Measurements from ENCODE around the gene FKBP5.

DNA sequence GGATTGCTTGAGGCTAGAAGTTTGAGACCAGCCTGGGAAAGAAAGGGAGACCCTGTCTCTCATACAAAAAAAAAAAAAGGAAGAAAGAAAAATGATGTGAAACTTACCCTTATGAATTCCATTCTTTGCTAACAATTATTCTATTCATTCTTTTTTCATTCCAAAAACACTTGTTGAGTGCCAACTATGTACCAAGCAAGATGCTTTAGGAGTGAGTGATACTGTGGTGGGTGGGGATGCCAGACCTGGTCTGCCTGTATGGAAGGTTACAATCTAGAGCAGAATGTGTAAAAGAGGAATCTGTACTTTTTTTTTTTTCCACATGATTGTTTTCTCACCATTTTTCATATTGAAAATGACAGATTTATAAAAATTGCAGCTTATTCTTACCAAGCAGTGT is 102.2 kb downstream of the FKBP5 start:
- TF ChIP-seq, protein P1, sequence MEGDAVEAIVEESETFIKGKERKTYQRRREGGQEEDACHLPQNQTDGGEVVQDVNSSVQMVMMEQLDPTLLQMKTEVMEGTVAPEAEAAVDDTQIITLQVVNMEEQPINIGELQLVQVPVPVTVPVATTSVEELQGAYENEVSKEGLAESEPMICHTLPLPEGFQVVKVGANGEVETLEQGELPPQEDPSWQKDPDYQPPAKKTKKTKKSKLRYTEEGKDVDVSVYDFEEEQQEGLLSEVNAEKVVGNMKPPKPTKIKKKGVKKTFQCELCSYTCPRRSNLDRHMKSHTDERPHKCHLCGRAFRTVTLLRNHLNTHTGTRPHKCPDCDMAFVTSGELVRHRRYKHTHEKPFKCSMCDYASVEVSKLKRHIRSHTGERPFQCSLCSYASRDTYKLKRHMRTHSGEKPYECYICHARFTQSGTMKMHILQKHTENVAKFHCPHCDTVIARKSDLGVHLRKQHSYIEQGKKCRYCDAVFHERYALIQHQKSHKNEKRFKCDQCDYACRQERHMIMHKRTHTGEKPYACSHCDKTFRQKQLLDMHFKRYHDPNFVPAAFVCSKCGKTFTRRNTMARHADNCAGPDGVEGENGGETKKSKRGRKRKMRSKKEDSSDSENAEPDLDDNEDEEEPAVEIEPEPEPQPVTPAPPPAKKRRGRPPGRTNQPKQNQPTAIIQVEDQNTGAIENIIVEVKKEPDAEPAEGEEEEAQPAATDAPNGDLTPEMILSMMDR (conservative IDR thresholded peaks at IDR 0.05; ENCODE audit: low read length): no peak
- no peak for TF ChIP-seq EZH2phosphoT487 (IDR thresholded peaks at IDR 0.05; ENCODE audit: borderline replicate concordance, low read depth, low read length)
